C4-2B (cell line): ENCODE data around the gene GALNT9.

Source experiments
- CTCF ChIP-seq: fragments of 450-650 bp; conservative IDR thresholded peaks from 2 replicates; pipeline ENCODE4 v1.5.1; 2017; ENCODE audit warnings: mild to moderate bottlenecking
- ZFX ChIP-seq: fragments of 450-650 bp; IDR thresholded peaks from 2 replicates; pipeline ENCODE4 v1.6.1; 2017

GRCh38 chr12:132186857-132187620 is 142.3 kb downstream of the GALNT9 start:
- no peak; the same call in 1 of the 2 replicates for TF ChIP-seq CTCF
- TF ChIP-seq ZFX, result no peak
